Chondrocyte (in vitro differentiated cells): ENCODE measurements around the gene OR2V2. TPM values are rescaled to one million over a fixed set of nuclear protein-coding genes. Genes with fewer than 3 reads are reported as not detected.
A peak's percentile ranks its signal among the peaks of the same experiment; 100 is the strongest.

Experiments
- DNase-seq: peaks from one replicate; pipeline ENCODE4 v3.0.0; 2021; ENCODE audit warnings: mixed read lengths, low spot score
- H3K27ac Mint-ChIP-seq: one replicate; pipeline ENCODE4 v1.8.0; 2021; ENCODE audit warnings: mild to moderate bottlenecking, moderate library complexity, mixed read lengths; ENCODE audit not compliant: unreplicated experiment
- H3K27me3 Mint-ChIP-seq: 2 replicates; pipeline ENCODE4 v1.8.0; 2021; ENCODE audit warnings: low read depth, mixed read lengths
- H3K36me3 Mint-ChIP-seq: 2 replicates; pipeline ENCODE4 v1.8.0; 2021; ENCODE audit warnings: low read depth, mixed read lengths
- H3K4me1 Mint-ChIP-seq: 2 replicates; pipeline ENCODE4 v1.8.0; 2021; ENCODE audit warnings: low read depth, mild to moderate bottlenecking, mixed read lengths
- H3K4me3 Mint-ChIP-seq: one replicate; pipeline ENCODE4 v1.8.0; 2021; ENCODE audit warnings: mild to moderate bottlenecking, moderate library complexity, mixed read lengths; ENCODE audit not compliant: unreplicated experiment
- H3K9me3 Mint-ChIP-seq: 2 replicates; pipeline ENCODE4 v1.8.0; 2021; ENCODE audit warnings: low read depth, mixed read lengths
- CTCF ChIP-seq: fragments of 200-600 bp; sonication (generic); IDR thresholded peaks from 2 replicates; pipeline ENCODE4 v1.5.0; 2021; ENCODE audit warnings: antibody characterized with exemption, mild to moderate bottlenecking, moderate library complexity
- total RNA-seq: library from RNA; stranded (reverse); gene quantifications from 3 replicates; pipeline ENCODE4 v1.2.1, GENCODE V29; 2021

Gene OR2V2
- total RNA-seq, 1 donor from 2014 or later = not detected

GRCh38 chr5:181161534-181162175 lies 14.3 kb downstream of the OR2V2 start:
- Mint-ChIP-seq H3K4me1 (peaks cover 11% of the 10 kb centered on the region), H3K9me3 (no peaks in the 10 kb centered on the region), H3K27me3 (peaks cover 15% of the 10 kb centered on the region), H3K36me3 (no peaks in the 10 kb centered on the region), H3K4me3 (peak overlapping the region; percentile 60), H3K27ac (peak overlapping the region; percentile 89)
- no peak for DNase-seq
- TF ChIP-seq CTCF = no peak

GRCh38 chr5:181163487-181164075 lies 16.2 kb downstream of the OR2V2 start:
- Mint-ChIP-seq H3K4me1 (peaks cover 17% of the 10 kb centered on the region), H3K9me3 (no peaks in the 10 kb centered on the region), H3K27ac (no peak overlapping the region), H3K36me3 (no peaks in the 10 kb centered on the region), H3K4me3 (no peak overlapping the region), H3K27me3 (peaks cover 13% of the 10 kb centered on the region)
- DNase-seq = no peak
- TF ChIP-seq CTCF = no peak

- H3K4me1 Mint-ChIP-seq = peaks cover 21% of the 10 kb centered on the region
Measured at GRCh38 chr5:181164076-181164952, 16.9 kb downstream of the OR2V2 start.

GRCh38 chr5:181166812-181167733 lies 19.7 kb downstream of the OR2V2 start:
- H3K4me3 Mint-ChIP-seq = no peak overlapping the region
- peaks cover 2% of the 10 kb centered on the region for H3K36me3 Mint-ChIP-seq
- no peak for TF ChIP-seq CTCF

More at GRCh38 chr5:181164076-181164952, 16.9 kb downstream of the OR2V2 start:
- TF ChIP-seq CTCF = no peak
- Mint-ChIP-seq H3K9me3 (no peaks in the 10 kb centered on the region), H3K27me3 (peaks cover 19% of the 10 kb centered on the region), H3K27ac (no peak overlapping the region), H3K36me3 (peaks cover 2% of the 10 kb centered on the region), H3K4me3 (no peak overlapping the region)
- DNase-seq = no peak

More at GRCh38 chr5:181166812-181167733, 19.7 kb downstream of the OR2V2 start:
- Mint-ChIP-seq H3K4me1 (peaks cover 33% of the 10 kb centered on the region), H3K27me3 (peaks cover 29% of the 10 kb centered on the region), H3K9me3 (no peaks in the 10 kb centered on the region), H3K27ac (no peak overlapping the region)
- no peak for DNase-seq
